SIG-M5 treated with dmso at 0.1 percent for 504 hours (cell line): ENCODE results near the gene GNB3.
A peak's percentile ranks its signal among the peaks of the same experiment; 100 is the strongest.
"Not testable (repeated sequence)": the region's sequence is repeated elsewhere in the genome, so short reads cannot be mapped to it uniquely, and the experiment has no call there.

ENCODE experiments used
- DNase-seq: peaks from one replicate; lab custom pipeline; 2025; ENCODE audit not compliant: unreplicated experiment; lab: John Stamatoyannopoulos, UW

GNB3 gene

GRCh38 chr12:6858799-6859198 lies 18.1 kb downstream of the GNB3 start:
- no peak for DNase-seq

DNA sequence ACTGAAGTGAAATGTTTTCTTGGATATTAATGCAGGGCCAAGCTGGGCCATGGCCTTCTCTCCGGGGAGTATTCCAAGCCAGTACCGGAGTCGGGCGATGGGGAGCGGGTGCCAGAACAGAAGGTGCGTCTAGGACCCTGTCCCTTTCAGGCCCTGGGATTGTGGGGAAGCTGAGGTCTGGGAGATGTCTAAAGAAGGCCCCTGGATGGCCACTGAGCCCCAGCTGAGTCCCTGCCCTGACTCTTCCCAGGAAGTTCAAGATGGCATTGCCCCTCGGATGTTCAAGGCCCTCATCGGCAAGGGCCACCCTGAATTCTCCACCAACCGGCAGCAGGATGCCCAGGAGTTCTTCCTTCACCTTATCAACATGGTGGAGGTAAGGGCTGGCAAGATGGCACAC lies 19.4 kb downstream of the GNB3 start:
- DNase-seq = no peak

DNA sequence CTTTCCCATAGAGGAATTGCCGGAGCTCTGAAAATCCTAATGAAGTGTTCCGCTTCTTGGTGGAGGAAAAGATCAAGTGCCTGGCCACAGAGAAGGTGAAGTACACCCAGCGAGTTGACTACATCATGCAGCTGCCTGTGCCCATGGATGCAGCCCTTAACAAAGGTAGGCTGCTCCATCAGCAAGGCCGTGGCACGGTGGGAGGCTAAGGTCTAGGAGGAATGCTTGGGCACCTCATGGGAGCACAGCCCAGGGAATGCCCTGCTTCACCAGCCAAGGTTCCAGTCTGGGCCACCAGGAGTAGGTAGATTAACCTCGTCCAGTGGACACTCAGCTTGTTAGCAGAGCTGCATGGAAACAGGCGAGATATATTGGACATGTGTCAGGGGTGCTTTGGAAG lies 20.2 kb downstream of the GNB3 start:
- no peak for DNase-seq

- no peak for DNase-seq
Measured at GRCh38 chr12:6861391-6861790, 20.7 kb downstream of the GNB3 start.

DNA sequence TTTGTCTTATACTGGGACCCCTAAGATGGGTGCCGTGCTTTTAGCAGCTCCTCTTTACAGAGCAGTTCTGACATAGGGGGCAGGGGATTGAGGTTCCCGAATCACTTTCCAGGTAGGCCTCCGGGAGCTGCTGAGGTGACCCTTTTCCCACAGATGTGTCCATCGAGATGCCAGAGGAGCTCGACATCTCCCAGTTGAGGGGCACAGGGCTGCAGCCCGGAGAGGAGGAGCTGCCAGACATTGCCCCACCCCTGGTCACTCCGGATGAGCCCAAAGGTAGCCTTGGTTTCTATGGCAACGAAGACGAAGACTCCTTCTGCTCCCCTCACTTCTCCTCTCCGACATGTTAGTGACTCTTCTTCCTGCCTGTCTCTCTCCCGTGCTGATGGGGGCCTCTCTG lies 22.3 kb downstream of the GNB3 start:
- no peak for DNase-seq

GRCh38 chr12:6863586-6864321 lies 23.0 kb downstream of the GNB3 start:
- DNase-seq = no peak

GRCh38 chr12:6865307-6865706 lies 24.6 kb downstream of the GNB3 start:
- not testable (repeated sequence) for DNase-seq

GRCh38 chr12:6866163-6866919 lies 25.6 kb downstream of the GNB3 start:
- no peak for DNase-seq

- DNase-seq = peak; percentile 64
Measured at GRCh38 chr12:6866920-6867412, 26.2 kb downstream of the GNB3 start.

- peak; percentile 46 for DNase-seq
Measured at GRCh38 chr12:6867413-6868210, 26.9 kb downstream of the GNB3 start, which contains the start of gene TPI1. Gene TPI1, plus strand, starts transcription at chr12:6867531. Its CDS starts 36 bp downstream, at chr12:6867567.

- DNase-seq = peak; percentile 41
Measured at GRCh38 chr12:6868211-6869048, 27.7 kb downstream of the GNB3 start.

DNA sequence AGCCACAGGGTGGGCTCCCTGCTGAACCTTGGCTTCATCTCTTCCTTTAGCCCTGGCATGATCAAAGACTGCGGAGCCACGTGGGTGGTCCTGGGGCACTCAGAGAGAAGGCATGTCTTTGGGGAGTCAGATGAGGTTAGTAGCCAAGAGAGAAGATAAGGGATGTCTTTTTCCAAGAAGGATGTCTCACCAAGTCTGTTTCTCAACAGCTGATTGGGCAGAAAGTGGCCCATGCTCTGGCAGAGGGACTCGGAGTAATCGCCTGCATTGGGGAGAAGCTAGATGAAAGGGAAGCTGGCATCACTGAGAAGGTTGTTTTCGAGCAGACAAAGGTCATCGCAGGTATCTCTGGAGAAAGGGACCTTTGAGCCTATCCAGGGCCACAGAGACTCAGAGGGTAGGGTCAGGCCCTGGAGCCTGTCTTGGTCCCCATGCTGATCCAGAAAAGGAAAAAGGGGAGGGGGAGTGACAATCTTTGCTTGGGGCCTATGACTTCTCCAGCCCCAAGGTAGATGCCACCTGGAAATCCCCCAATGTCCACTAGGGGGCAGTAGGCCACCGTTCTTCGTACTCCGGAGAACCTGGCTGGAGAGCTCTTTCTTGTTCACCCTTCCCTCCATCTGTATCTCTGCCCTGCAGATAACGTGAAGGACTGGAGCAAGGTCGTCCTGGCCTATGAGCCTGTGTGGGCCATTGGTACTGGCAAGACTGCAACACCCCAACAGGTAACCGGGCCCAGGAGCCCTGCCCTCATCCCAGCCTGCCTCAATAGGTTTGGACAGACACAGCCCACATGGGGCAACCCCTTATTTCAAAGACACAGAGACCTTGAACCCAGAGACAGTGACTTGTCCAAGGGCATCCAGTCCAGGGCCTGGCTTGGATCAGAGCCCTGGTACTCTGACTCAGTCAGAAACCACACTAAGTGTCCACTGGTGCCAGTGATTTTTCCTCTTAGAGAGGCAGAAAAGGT lies 28.6 kb downstream of the GNB3 start:
- DNase-seq = peak; percentile 78

- DNase-seq = not testable (repeated sequence)
Measured at GRCh38 chr12:6870304-6870703, 29.6 kb downstream of the GNB3 start.

- peak; percentile 49 for DNase-seq
Measured at GRCh38 chr12:6871052-6871957, 30.6 kb downstream of the GNB3 start.

DNA sequence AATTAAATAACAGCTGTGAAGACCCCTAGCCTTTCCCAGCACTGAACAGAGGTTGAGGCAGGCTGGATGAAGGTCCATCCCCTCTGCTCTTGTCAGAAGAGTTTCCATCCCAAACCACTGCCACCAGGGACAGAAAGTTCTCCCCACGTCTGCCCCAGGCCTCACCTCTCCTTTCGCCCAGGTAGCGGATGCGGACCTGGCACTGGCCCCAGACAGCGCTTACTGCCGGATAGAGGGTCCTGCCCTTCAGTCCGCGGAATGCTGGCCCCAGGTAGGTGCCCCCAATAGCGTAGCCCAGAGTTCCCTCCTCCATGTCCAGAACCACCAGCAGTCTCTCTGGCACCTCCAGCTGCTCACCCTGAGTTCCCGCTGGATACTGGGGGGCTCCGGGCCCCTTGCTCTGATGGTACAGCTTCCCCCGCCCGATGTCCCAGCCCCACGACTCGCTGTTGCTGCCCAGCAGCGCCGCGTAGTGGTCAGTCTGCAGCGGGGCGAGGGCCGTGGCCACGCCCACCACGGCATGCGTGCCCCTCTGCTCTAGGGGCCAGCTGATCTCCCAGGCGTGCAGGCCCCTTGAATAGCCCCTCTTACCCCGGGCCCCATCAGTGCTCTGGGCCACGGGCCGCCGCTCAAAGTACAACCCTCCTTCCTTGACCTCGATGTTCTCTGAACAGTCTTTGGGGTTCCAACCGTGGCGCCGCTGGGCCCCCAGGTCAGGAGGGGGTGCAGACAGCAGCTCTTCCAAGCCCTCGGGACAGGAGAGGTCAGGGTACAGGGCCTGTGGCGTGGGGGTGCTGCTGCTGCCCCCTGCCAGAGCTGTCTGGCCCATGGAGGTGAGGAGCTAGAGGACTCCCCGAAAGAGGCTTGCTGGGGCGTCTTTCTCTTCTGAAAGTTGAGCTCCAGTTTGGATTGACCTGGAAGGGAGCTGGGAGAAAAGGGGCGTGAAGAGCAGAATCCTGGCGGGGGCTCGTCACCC lies 31.6 kb downstream of the GNB3 start:
- DNase-seq = peak; percentile 60

- peak; percentile 88 for DNase-seq
Measured at GRCh38 chr12:6873094-6874014, 32.6 kb downstream of the GNB3 start, which contains the start of gene SPSB2. Gene SPSB2, minus strand, starts transcription at chr12:6873303. Its CDS starts 402 bp downstream, at chr12:6872901.
